H54 (cell line): ENCODE measurements around the gene STYXL2.

Source experiments
- DNase-seq: peaks from one replicate; pipeline ENCODE4 v3.0.0; 2011; ENCODE audit warnings: low spot score, mixed read lengths; ENCODE audit not compliant: insufficient read length
- FAIRE-seq: peaks from 3 replicates; lab custom pipeline; 2011; peaks lifted over from hg19 to GRCh38; lab: Jason Lieb, UNC
- POLR2A ChIP-seq: IDR thresholded peaks from 2 replicates; pipeline ENCODE4 v1.6.1; 2011; ENCODE audit warnings: low read depth, mild to moderate bottlenecking, low read length

The STYXL2 gene

GRCh38 chr1:167066333-167067122 lies 27.3 kb upstream of the STYXL2 start:
- DNase-seq (peak; percentile 78), FAIRE-seq (no peak)
- TF ChIP-seq POLR2A: no peak

GRCh38 chr1:167067904-167068303 lies 26.0 kb upstream of the STYXL2 start:
- TF ChIP-seq POLR2A: no peak
- FAIRE-seq (no peak), DNase-seq (no peak)

GRCh38 chr1:167068761-167069160 lies 25.1 kb upstream of the STYXL2 start:
- no peak for TF ChIP-seq POLR2A
- no peak for FAIRE-seq
- DNase-seq: no peak

DNA sequence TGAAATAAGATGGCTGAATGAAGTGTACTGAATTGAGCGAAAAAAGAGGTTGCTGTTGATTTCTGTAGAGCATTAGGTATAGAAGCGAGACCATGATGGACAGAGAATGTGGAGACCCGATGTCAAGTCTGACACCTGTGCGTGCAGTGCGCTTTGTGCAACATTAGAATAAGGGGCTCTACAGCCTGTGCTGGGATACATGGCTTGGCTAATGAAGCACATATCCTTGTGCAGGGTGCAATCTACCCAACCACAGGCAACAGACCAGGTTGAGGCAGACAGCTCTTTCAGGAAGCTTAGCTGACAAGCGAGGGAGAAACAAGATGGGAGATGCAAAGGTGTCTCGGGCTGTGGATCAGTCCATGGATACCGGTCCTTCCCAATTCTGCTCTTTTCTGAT lies 22.6 kb upstream of the STYXL2 start:
- no peak for DNase-seq
- FAIRE-seq: no peak
- no peak for TF ChIP-seq POLR2A

DNA sequence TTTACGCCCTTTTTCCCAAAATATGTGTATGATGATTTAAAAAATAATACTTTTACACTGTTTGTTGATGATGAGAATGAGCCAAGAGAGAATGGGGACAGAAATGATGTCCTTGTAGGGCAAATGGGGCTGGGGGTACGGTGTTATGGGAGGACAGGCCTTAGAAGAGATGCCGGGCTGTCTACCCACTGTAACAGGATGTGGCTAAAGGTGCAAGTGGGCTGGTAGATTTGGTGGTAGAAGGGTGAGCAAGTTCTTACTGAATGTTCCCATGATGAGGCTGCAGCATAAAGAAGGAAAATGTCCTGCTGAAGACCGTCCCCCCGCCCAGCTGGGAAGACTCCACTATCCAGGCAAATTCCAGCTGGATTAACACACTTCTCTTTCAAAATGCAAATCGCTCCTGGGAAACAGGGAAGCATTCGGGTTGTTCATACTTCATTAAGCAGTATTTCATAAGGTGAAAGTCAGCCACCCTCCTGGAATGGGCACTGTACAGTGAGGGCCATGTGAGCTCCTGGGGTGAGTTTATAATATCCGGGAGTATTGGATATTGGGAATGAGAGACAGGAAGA lies 17.7 kb upstream of the STYXL2 start:
- DNase-seq (no peak), FAIRE-seq (no peak)
- no peak for TF ChIP-seq POLR2A

DNA sequence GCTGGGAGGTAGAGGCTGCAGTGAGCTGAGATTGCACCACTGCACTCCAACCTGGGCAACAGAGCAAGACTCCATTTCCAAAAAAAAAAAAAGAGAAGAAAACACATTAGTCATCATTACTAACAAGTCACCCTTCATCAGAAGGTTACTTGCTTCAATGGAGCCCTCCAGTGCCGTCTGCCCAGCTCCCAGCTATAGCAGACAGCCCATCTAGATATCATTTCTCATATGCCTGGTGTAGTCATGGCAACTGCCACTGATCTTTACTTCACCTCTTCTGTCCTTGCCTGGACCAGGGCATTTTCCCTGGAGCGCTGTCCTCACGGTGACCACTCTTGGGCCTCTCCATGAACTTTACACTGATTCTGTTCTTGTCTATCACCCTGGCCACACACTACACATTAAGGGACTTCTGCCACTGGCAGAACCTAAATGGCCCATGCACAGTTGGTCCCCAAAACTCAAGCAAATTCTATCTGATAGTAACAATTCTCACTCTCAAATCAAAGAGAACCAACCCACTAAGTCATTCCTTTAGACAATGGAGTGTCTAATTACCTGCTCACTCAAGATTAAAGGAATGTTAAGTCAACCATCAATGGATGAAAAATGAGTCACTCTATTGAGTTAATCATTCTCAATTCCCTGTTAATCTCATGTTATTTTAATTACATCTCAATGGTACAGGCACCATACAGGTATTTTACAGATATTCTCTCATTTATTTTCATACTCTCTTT lies 16.6 kb upstream of the STYXL2 start:
- FAIRE-seq: no peak
- no peak for TF ChIP-seq POLR2A
- no peak for DNase-seq

- TF ChIP-seq POLR2A: no peak
- DNase-seq (no peak), FAIRE-seq (no peak)
These were observed 16.0 kb upstream of the STYXL2 start for GRCh38 chr1:167077868-167078210.

- no peak for TF ChIP-seq POLR2A
- FAIRE-seq (no peak), DNase-seq (no peak)
These were observed 12.2 kb upstream of the STYXL2 start for GRCh38 chr1:167081594-167082156.

GRCh38 chr1:167082511-167083027 lies 11.3 kb upstream of the STYXL2 start:
- DNase-seq (no peak), FAIRE-seq (no peak)
- TF ChIP-seq POLR2A: no peak

DNA sequence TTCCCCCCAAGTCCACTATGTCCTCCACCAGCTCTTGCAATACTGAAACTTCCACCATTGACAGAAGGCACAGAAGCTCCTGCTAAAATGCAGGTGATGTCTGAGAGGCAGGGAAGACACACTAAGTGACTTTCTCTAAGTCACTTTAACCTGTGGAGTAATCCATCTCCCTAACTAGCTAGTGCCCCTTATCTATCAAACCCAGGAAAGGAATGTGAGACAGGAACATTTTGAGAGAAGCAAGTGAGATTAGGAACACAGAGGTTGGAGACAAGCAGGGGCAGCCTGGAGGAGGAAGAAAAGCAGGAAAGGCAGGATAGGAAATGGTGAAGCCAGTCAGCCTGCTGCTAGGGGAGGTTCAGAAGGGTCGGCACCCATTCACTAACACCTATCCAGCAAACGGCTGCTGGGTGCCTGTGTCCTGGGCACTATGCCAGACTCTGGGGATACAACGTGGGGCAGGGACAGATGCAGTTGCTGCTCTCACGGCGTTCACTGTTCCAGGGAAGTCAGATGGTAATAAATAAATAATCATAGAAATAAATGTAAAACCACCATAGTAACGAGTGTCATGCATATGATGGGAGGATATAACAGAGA lies 10.7 kb upstream of the STYXL2 start:
- FAIRE-seq: no peak
- no peak for TF ChIP-seq POLR2A
- DNase-seq: no peak

GRCh38 chr1:167083871-167084270 lies 10.0 kb upstream of the STYXL2 start:
- no peak for TF ChIP-seq POLR2A

GRCh38 chr1:167084757-167085156 lies 9.1 kb upstream of the STYXL2 start:
- DNase-seq (no peak), FAIRE-seq (no peak)
- no peak for TF ChIP-seq POLR2A

More at GRCh38 chr1:167083871-167084270, 10.0 kb upstream of the STYXL2 start:
- FAIRE-seq: no peak
- DNase-seq: no peak

DNA sequence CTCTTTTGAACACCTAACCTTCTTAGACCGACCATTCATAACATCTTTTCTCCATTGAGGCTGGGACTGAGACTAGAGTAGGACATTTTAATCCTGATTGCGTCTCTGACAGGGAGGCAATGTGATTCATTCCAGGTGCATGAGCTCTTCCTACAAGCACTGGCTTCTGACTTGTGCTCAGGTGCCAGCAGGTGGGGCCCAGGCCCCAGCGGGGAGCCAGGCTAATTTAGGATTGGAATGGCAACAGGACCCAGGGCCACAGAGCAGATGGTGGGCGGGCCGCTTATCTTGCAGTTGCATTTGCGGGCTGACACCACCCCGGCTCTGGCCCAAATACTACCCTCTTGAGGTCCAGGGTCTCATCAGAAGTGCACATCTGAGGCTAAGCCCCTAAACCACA lies 7.8 kb upstream of the STYXL2 start:
- DNase-seq: no peak
- no peak for FAIRE-seq

More for the DNA sequence above, 7.8 kb upstream of the STYXL2 start:
- no peak for TF ChIP-seq POLR2A
